HEK293 (cell line): ENCODE results near the gene OR6Y1.

Experiments
- CTCF ChIP-seq: fragments of 450-650 bp; formaldehyde crosslinking; IDR thresholded peaks from 2 replicates; pipeline ENCODE4 v1.5.1; 2016; ENCODE audit warnings: missing biosample characterization, missing genetic modification characterization
- MEIS1 ChIP-seq: sonication (generic); formaldehyde crosslinking; IDR thresholded peaks from 2 replicates; pipeline ENCODE4 v1.8.1; 2022; ENCODE audit warnings: missing genetic modification reagents, mild to moderate bottlenecking, borderline replicate concordance
- ZBTB6 ChIP-seq: fragments of 450-650 bp; formaldehyde crosslinking; IDR thresholded peaks from 2 replicates; pipeline ENCODE4 v1.5.1; 2017; ENCODE audit warnings: missing biosample characterization, missing genetic modification characterization
- ZNF529 ChIP-seq: fragments of 450-650 bp; formaldehyde crosslinking; IDR thresholded peaks from 2 replicates; pipeline ENCODE4 v1.5.1; 2017; ENCODE audit warnings: missing genetic modification characterization, missing biosample characterization; ENCODE audit not compliant: insufficient replicate concordance
- ZNF561 ChIP-seq: fragments of 450-650 bp; IDR thresholded peaks from 2 replicates; pipeline ENCODE4 v1.5.1; 2018; ENCODE audit warnings: missing biosample characterization, missing genetic modification characterization, borderline replicate concordance
- TF ChIP-seq, protein P1 (sequence below): fragments of 450-650 bp; formaldehyde crosslinking; IDR thresholded peaks from 2 replicates; pipeline ENCODE4 v1.5.1; 2016; ENCODE audit warnings: missing biosample characterization, missing genetic modification characterization

DNA sequence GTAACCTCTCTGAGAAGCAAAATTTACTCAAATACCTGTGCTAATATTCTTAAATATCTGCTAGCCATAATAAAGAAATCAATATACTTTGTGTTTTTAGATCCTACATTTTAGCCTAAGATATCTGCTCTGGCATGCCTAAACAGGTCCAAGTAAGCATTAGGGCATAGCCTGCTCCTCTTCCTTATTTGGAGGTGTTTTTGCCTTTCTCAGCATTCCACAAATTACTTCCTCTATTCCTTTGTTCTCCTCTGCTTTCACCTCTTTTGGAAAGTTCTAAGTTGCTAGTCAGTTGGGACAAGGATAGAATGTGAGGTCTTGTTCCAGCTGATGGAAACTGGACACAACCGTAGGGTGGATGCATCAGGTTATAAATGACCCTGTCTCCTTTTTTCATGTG is 32.7 kb upstream of the OR6Y1 start:
- TF ChIP-seq CTCF (tag by site-specific recombination) (no peak), ZNF529 (no peak), ZNF561 (tag by site-specific recombination) (no peak), ZBTB6 (no peak), MEIS1 (no peak)
- TF ChIP-seq, protein P1, sequence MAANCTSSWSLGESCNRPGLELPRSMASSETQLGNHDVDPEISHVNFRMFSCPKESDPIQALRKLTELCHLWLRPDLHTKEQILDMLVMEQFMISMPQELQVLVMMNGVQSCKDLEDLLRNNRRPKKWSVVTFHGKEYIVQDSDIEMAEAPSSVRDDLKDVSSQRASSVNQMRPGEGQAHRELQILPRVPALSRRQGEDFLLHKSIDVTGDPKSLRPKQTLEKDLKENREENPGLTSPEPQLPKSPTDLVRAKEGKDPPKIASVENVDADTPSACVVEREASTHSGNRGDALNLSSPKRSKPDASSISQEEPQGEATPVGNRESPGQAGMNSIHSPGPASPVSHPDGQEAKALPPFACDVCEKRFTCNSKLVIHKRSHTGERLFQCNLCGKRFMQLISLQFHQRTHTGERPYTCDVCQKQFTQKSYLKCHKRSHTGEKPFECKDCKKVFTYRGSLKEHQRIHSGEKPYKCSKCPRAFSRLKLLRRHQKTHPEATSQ (tag by site-specific recombination), result no peak
